K562 (cell line): ENCODE measurements around the gene CMBL. TPM values are rescaled to one million over a fixed set of nuclear protein-coding genes. Genes with fewer than 3 reads are reported as not detected.
A peak's percentile ranks its signal among the peaks of the same experiment; 100 is the strongest.

Source experiments
- CCNT2 ChIP-seq: IDR thresholded peaks from 2 replicates; pipeline ENCODE4 v1.6.1; 2011; ENCODE audit warnings: borderline replicate concordance, low read depth, mild to moderate bottlenecking, moderate library complexity, mixed read lengths, low read length; ENCODE audit not compliant: insufficient read length; ENCODE audit errors: extremely low read depth
- DIDO1 ChIP-seq: fragments of 450-650 bp; IDR thresholded peaks from 2 replicates; pipeline ENCODE4 v1.6.1; 2016; ENCODE audit warnings: low read depth, missing biosample characterization, missing genetic modification characterization
- FOXP4 ChIP-seq: sonication (generic); formaldehyde crosslinking; IDR thresholded peaks from 2 replicates; pipeline ENCODE4 v1.8.0; 2022; ENCODE audit warnings: mild to moderate bottlenecking, missing genetic modification reagents, borderline replicate concordance
- KDM5B ChIP-seq: fragments of 200-600 bp; sonication (generic); IDR thresholded peaks from 2 replicates; pipeline ENCODE4 v1.6.1; 2012; ENCODE audit warnings: low read depth, mild to moderate bottlenecking, moderate library complexity, low read length, control low read depth, inconsistent platforms; ENCODE audit not compliant: insufficient replicate concordance
- KLF13 ChIP-seq: fragments of 450-650 bp; IDR thresholded peaks from 2 replicates; pipeline ENCODE4 v1.6.1; 2016; ENCODE audit warnings: missing genetic modification characterization, low read depth, mild to moderate bottlenecking, missing compliant biosample characterization, moderate library complexity, borderline replicate concordance
- NCOR1 ChIP-seq: fragments of 450-650 bp; IDR thresholded peaks from 2 replicates; pipeline ENCODE4 v1.6.1; 2016; ENCODE audit warnings: mild to moderate bottlenecking, moderate library complexity
- NFATC3 ChIP-seq: fragments of 450-650 bp; IDR thresholded peaks from 2 replicates; pipeline ENCODE4 v1.6.1; 2017; ENCODE audit warnings: mild to moderate bottlenecking
- PBX2 ChIP-seq, 2 experiments: IDR thresholded peaks in 1 of 2; conservative IDR thresholded peaks in 1 of 2; 2 replicates each; pipeline ENCODE4 v1.6.1; 2016; ENCODE audit warnings: low read depth in 2 of 2, mild to moderate bottlenecking in 1 of 2, missing compliant biosample characterization in 1 of 2, missing genetic modification characterization in 1 of 2, moderate library complexity in 1 of 2
- ZNF512 ChIP-seq: IDR thresholded peaks from 2 replicates; pipeline ENCODE4 v1.6.1; 2016; ENCODE audit warnings: missing genetic modification characterization, missing compliant biosample characterization
- ZNF592 ChIP-seq: fragments of 450-650 bp; IDR thresholded peaks from 2 replicates; pipeline ENCODE4 v1.6.1; 2017; ENCODE audit warnings: antibody characterized with exemption, mild to moderate bottlenecking
- polyA plus RNA-seq, 8 experiments: library from polyadenylated mRNA; depleted of rRNA in 4 of 8; stranded (reverse) in 5 of 8; unstranded in 3 of 8; fragments of >200 nt; fragmentation: Nextera tagmentation in 2 of 8; fragmentation: Illumina TruSeq in 1 of 8; extraction: Ambion mirVana in 2 of 8; extraction: Trizol in 1 of 8; gene quantifications; 2 replicates each; pipeline versions ENCODE4 v1.2.1 to v1.2.3, GENCODE V29; 2011 to 2014; ENCODE audit warnings: inconsistent platforms in 1 of 8, missing spikeins in 1 of 8
- total RNA-seq, 7 experiments: library from RNA; depleted of rRNA in 6 of 7; stranded (reverse); fragments of >200 nt in 6 of 7; fragmentation: Illumina TruSeq in 2 of 7; extraction: Trizol in 2 of 7; gene quantifications; 2 replicates each; pipeline versions ENCODE4 v1.2.1 to v1.2.3, GENCODE V29; 2011 to 2021; ENCODE audit warnings: low replicate concordance in 1 of 7
- TF ChIP-seq, protein P1 (sequence below): sonication (generic); formaldehyde crosslinking; IDR thresholded peaks from 2 replicates; pipeline ENCODE4 v1.8.1; 2023; ENCODE audit warnings: mild to moderate bottlenecking, missing genetic modification reagents

The CMBL gene
- total and polyA plus RNA-seq, 9 of the 15 experiments (the other 6 are each of a cell fraction or from before 2014, with no cell fraction given): 22.6 to 192 (median 71.1) TPM

DNA sequence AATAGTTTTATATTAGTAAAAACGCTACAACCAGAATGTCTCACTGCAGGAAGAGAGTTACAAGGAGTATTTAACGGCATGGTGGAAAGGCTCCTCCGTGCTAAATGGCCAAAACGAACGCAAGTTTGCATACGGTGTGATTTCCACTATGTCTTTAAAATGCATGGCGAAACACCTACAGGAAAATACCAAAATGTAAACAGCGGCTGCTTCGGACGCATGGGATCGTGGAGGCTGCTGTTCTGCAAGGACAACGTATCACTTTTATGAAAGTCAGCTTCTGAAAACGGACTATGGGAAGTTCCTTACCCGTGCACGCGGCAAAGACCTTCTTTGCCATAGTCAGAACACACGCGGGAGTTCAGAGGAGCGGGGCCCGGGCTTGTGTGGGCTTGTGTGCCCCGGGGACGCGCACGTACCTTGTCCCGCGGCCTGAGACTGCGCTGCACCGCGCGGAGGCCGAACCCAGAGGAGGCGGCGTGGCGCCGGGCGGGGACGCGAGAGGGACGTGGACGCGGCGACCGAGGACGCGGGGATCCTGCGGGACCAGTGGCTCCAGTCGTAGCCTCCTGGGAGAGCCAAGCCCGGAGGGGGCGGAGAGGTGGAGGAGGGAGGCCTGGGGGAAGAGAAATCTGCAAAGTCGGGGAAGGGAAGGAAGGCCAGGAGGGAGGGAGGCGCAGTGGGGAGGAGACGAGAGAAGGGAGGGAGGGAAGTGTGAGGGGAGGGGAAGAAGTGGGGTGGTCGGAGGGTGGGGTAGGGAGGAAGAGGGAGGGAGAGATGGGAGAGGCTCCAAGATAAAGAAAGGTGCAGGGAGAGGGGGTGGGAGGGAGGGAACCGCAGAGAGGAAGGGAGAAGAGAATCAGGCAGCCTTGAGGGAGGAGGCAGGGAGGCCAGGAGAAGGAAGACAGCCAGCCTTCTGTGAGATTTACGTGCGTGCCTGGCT is at the start of gene CMBL (continued):
- TF ChIP-seq CCNT2: peak; percentile 76
- TF ChIP-seq KLF13 (tag): peak; percentile 76; the same call in 1 of the 2 replicates
- TF ChIP-seq, protein P1, sequence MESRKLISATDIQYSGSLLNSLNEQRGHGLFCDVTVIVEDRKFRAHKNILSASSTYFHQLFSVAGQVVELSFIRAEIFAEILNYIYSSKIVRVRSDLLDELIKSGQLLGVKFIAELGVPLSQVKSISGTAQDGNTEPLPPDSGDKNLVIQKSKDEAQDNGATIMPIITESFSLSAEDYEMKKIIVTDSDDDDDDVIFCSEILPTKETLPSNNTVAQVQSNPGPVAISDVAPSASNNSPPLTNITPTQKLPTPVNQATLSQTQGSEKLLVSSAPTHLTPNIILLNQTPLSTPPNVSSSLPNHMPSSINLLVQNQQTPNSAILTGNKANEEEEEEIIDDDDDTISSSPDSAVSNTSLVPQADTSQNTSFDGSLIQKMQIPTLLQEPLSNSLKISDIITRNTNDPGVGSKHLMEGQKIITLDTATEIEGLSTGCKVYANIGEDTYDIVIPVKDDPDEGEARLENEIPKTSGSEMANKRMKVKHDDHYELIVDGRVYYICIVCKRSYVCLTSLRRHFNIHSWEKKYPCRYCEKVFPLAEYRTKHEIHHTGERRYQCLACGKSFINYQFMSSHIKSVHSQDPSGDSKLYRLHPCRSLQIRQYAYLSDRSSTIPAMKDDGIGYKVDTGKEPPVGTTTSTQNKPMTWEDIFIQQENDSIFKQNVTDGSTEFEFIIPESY (CRISPR knock-in tag): no peak
- TF ChIP-seq KDM5B: peak; percentile 72
- TF ChIP-seq FOXP4 (CRISPR knock-in tag): 0 out of 2 replicates have a peak, but pooled peaks have one; percentile 63
- TF ChIP-seq DIDO1: no peak; the same call in 1 of the 2 replicates
- TF ChIP-seq PBX2 (CRISPR knock-in tag; IDR thresholded peaks at IDR 0.05; ENCODE audit: low read depth): no peak
- no peak for TF ChIP-seq PBX2 (tag; conservative IDR thresholded peaks at IDR 0.05; ENCODE audit: low read depth)
- peak; percentile 62 for TF ChIP-seq NCOR1
- TF ChIP-seq ZNF592: peak; percentile 56
- no peak for TF ChIP-seq NFATC3
- TF ChIP-seq ZNF512: no peak
